ENCODE measurements around the gene MICAL2. TPM values are rescaled to one million over a fixed set of nuclear protein-coding genes. Genes with fewer than 3 reads are reported as not detected.
A peak's percentile ranks its signal among the peaks of the same experiment; 100 is the strongest.

MICAL2 gene
- total RNA-seq, 4 donors from 2014 or later, result 27.4 to 63.6 (median 51.9) TPM

DNA sequence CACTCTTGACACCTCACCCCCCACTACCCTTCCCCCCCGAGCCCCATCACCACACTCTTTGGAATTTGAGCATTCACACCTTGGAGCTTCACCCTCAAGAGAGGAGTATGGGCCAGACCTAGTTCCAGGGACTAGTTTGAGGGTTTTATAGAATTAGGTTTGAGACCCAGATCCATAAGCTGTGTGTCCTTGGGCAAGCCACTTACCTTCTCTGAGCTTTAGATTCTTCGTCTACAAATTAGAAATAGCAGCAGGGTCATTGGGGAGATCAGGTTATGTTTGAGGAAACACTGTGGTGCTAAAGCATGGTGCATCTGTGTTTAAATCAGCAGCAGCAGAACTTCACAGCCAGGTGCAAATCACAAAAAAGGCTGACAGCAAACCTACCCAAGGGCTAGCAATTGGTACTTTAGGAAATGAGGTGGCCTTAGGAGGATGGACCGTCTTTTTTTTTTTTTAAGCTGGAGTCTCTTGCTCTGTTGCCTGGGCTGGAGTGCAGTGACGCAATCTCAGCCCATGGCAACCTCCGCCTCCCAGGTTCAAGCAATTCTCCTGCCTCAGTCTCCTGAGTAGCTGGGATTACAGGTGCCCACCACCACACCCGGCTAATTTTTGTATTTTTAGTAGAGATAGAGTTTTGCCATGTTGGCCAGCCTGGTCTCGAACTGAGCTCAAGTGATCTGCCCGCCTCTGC is 114.8 kb downstream of the MICAL2 start:
- no peaks in the 10 kb centered on the region for H3K27me3 ChIP-seq
- WGBS, 2 donors, result 93 to 94% methylated on average over 8 of the region's 8 CpGs
- intact Hi-C loops (cut with DNase I), result no loop called here
- peaks cover 6 to 12% of the 10 kb centered on the region in 2 donors for H3K4me1 ChIP-seq
- no peaks in the 10 kb centered on the region for H3K9me3 ChIP-seq
- no peak overlapping the region for H3K4me3 ChIP-seq (replicated peaks in 1 of 3)
- H3K27ac ChIP-seq, result no peak overlapping the region
- TF ChIP-seq, protein P1, sequence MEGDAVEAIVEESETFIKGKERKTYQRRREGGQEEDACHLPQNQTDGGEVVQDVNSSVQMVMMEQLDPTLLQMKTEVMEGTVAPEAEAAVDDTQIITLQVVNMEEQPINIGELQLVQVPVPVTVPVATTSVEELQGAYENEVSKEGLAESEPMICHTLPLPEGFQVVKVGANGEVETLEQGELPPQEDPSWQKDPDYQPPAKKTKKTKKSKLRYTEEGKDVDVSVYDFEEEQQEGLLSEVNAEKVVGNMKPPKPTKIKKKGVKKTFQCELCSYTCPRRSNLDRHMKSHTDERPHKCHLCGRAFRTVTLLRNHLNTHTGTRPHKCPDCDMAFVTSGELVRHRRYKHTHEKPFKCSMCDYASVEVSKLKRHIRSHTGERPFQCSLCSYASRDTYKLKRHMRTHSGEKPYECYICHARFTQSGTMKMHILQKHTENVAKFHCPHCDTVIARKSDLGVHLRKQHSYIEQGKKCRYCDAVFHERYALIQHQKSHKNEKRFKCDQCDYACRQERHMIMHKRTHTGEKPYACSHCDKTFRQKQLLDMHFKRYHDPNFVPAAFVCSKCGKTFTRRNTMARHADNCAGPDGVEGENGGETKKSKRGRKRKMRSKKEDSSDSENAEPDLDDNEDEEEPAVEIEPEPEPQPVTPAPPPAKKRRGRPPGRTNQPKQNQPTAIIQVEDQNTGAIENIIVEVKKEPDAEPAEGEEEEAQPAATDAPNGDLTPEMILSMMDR (IDR thresholded peaks at IDR 0.05), result no peak
- TF ChIP-seq POLR2A (IDR thresholded peaks at IDR 0.05), result no peak
- DNase-seq, result no peak
- H3K36me3 ChIP-seq, result peaks cover 0 to 34% of the 10 kb centered on the region in 2 donors

- H3K27me3 ChIP-seq, result no peaks in the 10 kb centered on the region
- intact Hi-C loops (cut with DNase I), result no loop called here
- H3K9me3 ChIP-seq, result no peaks in the 10 kb centered on the region
- no peak for DNase-seq
- TF ChIP-seq, protein P1 (IDR thresholded peaks at IDR 0.05), result no peak
- no peak for TF ChIP-seq POLR2A (IDR thresholded peaks at IDR 0.05)
- 93 to 95% methylated on average over 8 of the region's 8 CpGs for WGBS, 2 donors
- peaks cover 0 to 39% of the 10 kb centered on the region in 2 donors for H3K36me3 ChIP-seq
- peaks cover 0 to 3% of the 10 kb centered on the region in 2 donors for H3K4me1 ChIP-seq
- no peak overlapping the region for H3K27ac ChIP-seq
- no peak overlapping the region for H3K4me3 ChIP-seq (replicated peaks in 1 of 3)
Measured at GRCh38 chr11:12226093-12226492, 115.7 kb downstream of the MICAL2 start.

DNA sequence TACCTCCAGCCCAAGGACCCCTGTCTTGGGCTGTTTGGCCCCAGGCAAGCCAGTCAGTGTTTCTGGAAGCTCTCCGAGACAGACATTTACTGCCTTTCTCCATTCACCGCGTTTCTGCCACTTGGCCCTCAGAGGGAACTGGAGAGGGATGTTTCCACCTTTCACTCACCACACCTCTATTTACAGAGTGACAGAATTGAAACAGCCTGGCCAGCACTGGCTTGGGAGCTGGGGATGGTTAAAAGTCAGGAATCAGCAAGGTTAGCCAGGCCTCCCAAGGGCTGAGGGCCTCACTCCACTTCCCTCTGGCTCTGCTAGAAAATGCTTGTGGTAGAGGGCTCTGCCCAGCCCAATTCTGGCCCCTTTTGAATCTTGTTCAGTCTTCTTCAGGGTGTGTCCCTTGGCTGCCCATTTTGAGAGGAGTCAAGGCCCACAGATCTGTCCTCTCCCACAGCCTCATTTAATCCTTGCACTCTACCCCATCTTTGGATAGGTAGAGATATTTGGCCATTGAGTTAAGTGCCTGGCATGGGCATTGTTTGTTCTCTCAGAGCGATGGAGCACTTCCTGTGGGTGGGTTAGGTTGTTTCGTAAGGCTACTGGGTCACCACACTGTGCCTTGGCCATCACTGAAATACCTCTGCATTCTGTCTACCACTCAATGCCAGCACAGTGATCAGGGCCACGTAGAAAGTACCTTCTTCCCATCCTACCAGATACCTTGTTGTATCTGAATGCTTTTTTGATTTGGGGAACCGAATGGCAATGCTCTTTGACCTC is 119.2 kb downstream of the MICAL2 start:
- DNase-seq, result no peak
- Histone ChIP-seq H3K9me3 (no peaks in the 10 kb centered on the region), H3K27ac (peak overlapping the region in 1 of 3 donors; percentile 23), H3K27me3 (no peaks in the 10 kb centered on the region), H3K4me1 (no peaks in the 10 kb centered on the region), H3K36me3 (peaks cover 0 to 45% of the 10 kb centered on the region in 2 donors), H3K4me3 (replicated peaks in 1 of 3) (no peak overlapping the region)
- TF ChIP-seq, protein P1 (IDR thresholded peaks at IDR 0.05), result no peak
- no peak for TF ChIP-seq POLR2A (IDR thresholded peaks at IDR 0.05)
- 91 to 93% methylated on average over 7 of the region's 7 CpGs for WGBS, 2 donors
- intact Hi-C loops (cut with DNase I), result loop anchor here (10.0 kb wide), 1 partner anchor 115 kb away; the partner anchor contains the start of gene MICAL2

GRCh38 chr11:12232160-12232559 is 121.8 kb downstream of the MICAL2 start:
- Histone ChIP-seq H3K27ac (peak overlapping the region in 1 of 3 donors; percentile 94), H3K27me3 (no peaks in the 10 kb centered on the region), H3K9me3 (no peaks in the 10 kb centered on the region), H3K4me1 (peaks cover 15 to 18% of the 10 kb centered on the region in 2 donors), H3K4me3 (replicated peaks in 1 of 3) (no peak overlapping the region), H3K36me3 (peaks cover 0 to 26% of the 10 kb centered on the region in 2 donors)
- 79 to 93% methylated on average over 1 of the region's 1 CpG for WGBS, 2 donors
- no peak for DNase-seq
- TF ChIP-seq, protein P1 (IDR thresholded peaks at IDR 0.05), result no peak
- TF ChIP-seq POLR2A (IDR thresholded peaks at IDR 0.05), result no peak
- intact Hi-C loops (cut with DNase I), result loop anchor here (10.0 kb wide), 1 partner anchor 117 kb away; the partner anchor contains the start of gene MICAL2

Measured in thyroid gland (tissue), 4 donors.